Tibial artery (tissue), 4 donors: Measurements from ENCODE around the gene FGFR2.
A peak's percentile ranks its signal among the peaks of the same experiment; 100 is the strongest.

Experiments
- DNase-seq, 2 donors: peaks; one replicate each; pipeline ENCODE4 v3.0.0-alpha.2; 2019
- H3K27ac ChIP-seq, 2 donors: fragments of 200-600 bp; sonication (generic) in 1 of 2; 1 replicate in 1 of 2; 2 replicates in 1 of 2; pipeline ENCODE4 v1.5.1; 2018 to 2019; ENCODE audit warnings: mild to moderate bottlenecking in 1 of 2
- H3K27me3 ChIP-seq, 2 donors: fragments of 200-600 bp; sonication (generic) in 1 of 2; one replicate each; pipeline versions ENCODE4 v1.5.1 to v1.6.0; 2016 to 2019
- H3K36me3 ChIP-seq, 3 donors: fragments of 200-600 bp; sonication (generic) in 2 of 3; one replicate each; pipeline ENCODE4 v1.5.1; 2016 to 2019; ENCODE audit warnings: mild to moderate bottlenecking in 2 of 3
- H3K4me1 ChIP-seq, 4 donors: fragments of 200-600 bp; sonication (generic) in 2 of 4; 1 replicate in 3 of 4; 2 replicates in 1 of 4; pipeline ENCODE4 v1.5.1; 2016 to 2019
- H3K4me3 ChIP-seq, 2 donors: fragments of 200-600 bp; sonication (generic) in 1 of 2; 1 replicate in 1 of 2; 2 replicates in 1 of 2; pipeline ENCODE4 v1.5.1; 2018 to 2019; ENCODE audit warnings: mild to moderate bottlenecking in 2 of 2
- H3K9me3 ChIP-seq, 3 donors: fragments of 200-600 bp; sonication (generic) in 1 of 3; one replicate each; pipeline ENCODE4 v1.5.1; 2016 to 2019
- intact Hi-C: fragments of 100-400 bp; cut with DNase I; formaldehyde crosslinking; loops from one replicate; pipeline ENCODE4 v1.15.0; 2023; ENCODE audit warnings: low total_unique reads
- TF ChIP-seq, protein P1 (sequence below), 2 experiments: fragments of 200-600 bp in 1 of 2; fragments of 450-650 bp in 1 of 2; IDR thresholded peaks; one replicate each; pipeline ENCODE4 v1.5.1; 2017 to 2019; ENCODE audit warnings: antibody characterized with exemption in 2 of 2, mild to moderate bottlenecking in 1 of 2, moderate library complexity in 1 of 2

Gene FGFR2

DNA sequence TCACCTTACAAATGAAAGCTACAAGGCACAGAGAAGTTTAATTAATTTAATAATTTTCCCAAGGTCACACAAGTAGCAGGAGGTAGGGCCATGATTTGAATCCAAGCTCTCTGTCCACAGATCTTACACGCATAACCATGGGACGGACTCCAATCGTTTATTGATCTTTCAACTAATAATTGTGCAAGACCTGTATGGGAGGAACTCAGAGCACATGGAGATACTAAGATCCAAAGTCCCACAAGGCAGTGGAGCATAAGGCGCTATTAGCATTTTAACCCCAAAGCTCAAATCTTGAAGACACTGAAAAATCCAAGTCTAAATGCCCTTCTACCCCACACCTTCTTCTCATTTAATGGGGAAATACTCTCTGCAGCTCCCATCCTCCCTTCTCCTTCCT, 143.5 kb downstream of the FGFR2 start:
- Histone ChIP-seq H3K4me3 (no peak overlapping the region), H3K9me3 (no peaks in the 10 kb centered on the region), H3K27ac (peak overlapping the region in 1 of 2 donors; percentile 11), H3K4me1 (peaks cover 0 to 34% (median 18%) of the 10 kb centered on the region in 4 donors), H3K27me3 (no peaks in the 10 kb centered on the region), H3K36me3 (no peaks in the 10 kb centered on the region)
- intact Hi-C loops, result loop anchor here (5.0 kb wide), 1 partner anchor 143 kb away; the partner anchor contains the start of gene FGFR2
- TF ChIP-seq, protein P1, sequence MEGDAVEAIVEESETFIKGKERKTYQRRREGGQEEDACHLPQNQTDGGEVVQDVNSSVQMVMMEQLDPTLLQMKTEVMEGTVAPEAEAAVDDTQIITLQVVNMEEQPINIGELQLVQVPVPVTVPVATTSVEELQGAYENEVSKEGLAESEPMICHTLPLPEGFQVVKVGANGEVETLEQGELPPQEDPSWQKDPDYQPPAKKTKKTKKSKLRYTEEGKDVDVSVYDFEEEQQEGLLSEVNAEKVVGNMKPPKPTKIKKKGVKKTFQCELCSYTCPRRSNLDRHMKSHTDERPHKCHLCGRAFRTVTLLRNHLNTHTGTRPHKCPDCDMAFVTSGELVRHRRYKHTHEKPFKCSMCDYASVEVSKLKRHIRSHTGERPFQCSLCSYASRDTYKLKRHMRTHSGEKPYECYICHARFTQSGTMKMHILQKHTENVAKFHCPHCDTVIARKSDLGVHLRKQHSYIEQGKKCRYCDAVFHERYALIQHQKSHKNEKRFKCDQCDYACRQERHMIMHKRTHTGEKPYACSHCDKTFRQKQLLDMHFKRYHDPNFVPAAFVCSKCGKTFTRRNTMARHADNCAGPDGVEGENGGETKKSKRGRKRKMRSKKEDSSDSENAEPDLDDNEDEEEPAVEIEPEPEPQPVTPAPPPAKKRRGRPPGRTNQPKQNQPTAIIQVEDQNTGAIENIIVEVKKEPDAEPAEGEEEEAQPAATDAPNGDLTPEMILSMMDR (IDR thresholded peaks at IDR 0.05), result no peak
- DNase-seq, result no peak

DNA sequence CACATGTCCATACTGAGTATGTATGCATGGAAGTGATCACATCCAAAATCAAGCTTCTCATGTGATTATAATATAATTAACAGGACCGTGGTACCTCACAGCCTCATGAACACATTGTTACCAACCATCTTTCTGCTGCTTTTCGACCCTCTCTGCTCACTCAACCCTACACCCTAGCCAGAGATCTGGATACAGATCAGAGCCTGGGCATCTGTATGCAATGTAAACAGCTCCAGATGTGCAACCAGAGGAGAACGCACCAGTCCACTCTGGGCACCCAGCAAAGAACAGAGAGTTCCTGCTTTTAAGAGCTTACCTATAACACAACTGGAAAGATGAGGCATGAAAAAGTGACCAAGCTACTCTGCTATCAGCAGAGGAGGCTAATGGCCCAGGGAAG, 145.1 kb downstream of the FGFR2 start:
- H3K4me1 ChIP-seq, result peaks cover 0 to 18% (median 5%) of the 10 kb centered on the region in 4 donors
- TF ChIP-seq, protein P1 (IDR thresholded peaks at IDR 0.05), result no peak
- intact Hi-C loops, result no loop called here

DNA sequence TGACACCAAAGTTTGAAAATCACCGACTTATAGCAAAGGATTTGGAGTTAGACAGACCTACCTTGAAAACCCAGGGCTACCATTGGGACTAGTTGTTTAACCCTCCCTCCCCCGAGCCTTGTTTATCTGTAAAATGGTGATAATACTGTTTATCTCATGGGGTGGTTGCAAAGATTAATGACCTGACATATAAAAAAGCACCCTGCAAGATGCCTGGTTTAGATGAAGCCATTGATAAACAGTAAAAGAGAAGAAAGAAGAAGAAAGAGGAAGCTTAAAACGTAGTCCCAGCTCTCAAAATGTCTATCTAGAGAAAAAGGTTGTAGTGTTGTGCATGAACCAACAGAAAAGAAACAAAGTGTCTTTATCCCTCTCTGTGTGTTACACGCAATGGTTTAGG, 145.7 kb downstream of the FGFR2 start:
- Histone ChIP-seq H3K27ac (no peak overlapping the region), H3K27me3 (no peaks in the 10 kb centered on the region), H3K9me3 (no peaks in the 10 kb centered on the region), H3K4me3 (no peak overlapping the region), H3K36me3 (no peaks in the 10 kb centered on the region), H3K4me1 (peaks cover 0 to 18% (median 3%) of the 10 kb centered on the region in 4 donors)
- TF ChIP-seq, protein P1 (IDR thresholded peaks at IDR 0.05), result no peak
- DNase-seq, result no peak
- intact Hi-C loops, result no loop called here

More for the DNA sequence above, 145.1 kb downstream of the FGFR2 start:
- Histone ChIP-seq H3K4me3 (no peak overlapping the region), H3K27me3 (no peaks in the 10 kb centered on the region), H3K36me3 (no peaks in the 10 kb centered on the region), H3K9me3 (no peaks in the 10 kb centered on the region), H3K27ac (no peak overlapping the region)
- no peak for DNase-seq

DNA sequence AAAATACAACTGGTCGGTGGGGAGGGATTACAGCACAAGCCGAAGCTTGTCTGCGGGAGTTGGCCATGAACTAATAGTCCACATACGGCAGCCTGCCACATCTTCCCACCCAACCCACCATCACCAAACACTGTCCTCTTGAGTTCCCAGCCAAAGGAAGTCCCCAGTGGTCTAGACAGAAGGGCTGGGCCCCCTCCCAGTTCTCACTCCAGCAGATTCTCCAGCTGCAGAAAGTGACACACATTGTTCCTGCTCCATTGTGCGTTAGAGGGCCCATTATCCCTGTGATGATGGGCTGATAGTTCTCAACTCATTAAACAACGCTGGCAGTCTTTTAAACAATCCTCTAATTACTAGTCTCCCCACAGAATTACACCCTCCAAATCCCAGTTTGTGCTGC, 148.0 kb downstream of the FGFR2 start:
- Histone ChIP-seq H3K27me3 (no peaks in the 10 kb centered on the region), H3K9me3 (no peaks in the 10 kb centered on the region), H3K27ac (no peak overlapping the region), H3K4me3 (no peak overlapping the region), H3K36me3 (no peaks in the 10 kb centered on the region), H3K4me1 (peaks cover 0 to 6% (median 0%) of the 10 kb centered on the region in 4 donors)
- intact Hi-C loops, result no loop called here
- DNase-seq, result peak in 1 of 2 donors; percentile 40
- TF ChIP-seq, protein P1 (IDR thresholded peaks at IDR 0.05), result no peak

DNA sequence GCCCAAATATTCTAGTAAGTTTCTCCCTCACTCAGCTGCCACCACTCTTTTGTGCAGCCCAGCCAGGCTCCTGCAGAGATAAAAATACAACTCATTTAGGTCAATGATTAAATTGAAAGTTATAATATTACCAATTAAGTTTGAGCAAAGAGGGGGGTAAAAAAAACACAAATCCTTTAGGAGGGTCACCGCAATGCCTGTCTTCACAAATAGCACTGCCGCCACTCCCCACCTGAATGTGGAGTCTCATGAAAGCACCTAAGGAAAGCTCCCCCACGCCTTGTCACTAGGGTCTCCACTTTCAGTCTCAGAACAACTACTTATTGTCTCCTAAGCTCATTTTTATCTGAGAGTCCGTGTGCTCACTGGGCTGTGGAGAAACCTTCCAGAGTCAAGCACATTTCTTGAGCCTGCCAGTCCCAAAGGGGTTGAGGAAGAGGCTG, 148.7 kb downstream of the FGFR2 start:
- no peak overlapping the region for H3K27ac ChIP-seq
- TF ChIP-seq, protein P1 (IDR thresholded peaks at IDR 0.05), result no peak
- no peaks in the 10 kb centered on the region for H3K4me1 ChIP-seq
- intact Hi-C loops, result no loop called here
- DNase-seq, result peak in 1 of 2 donors; percentile 11
- H3K4me3 ChIP-seq, result no peak overlapping the region
- H3K27me3 ChIP-seq, result no peaks in the 10 kb centered on the region
- H3K9me3 ChIP-seq, result no peaks in the 10 kb centered on the region
- H3K36me3 ChIP-seq, result no peaks in the 10 kb centered on the region
